GM21360 (cell line): ENCODE results near the gene RASGEF1B.
A peak's percentile ranks its signal among the peaks of the same experiment; 100 is the strongest.

Experiments used
- ATAC-seq: cut with Tn5 transposase; IDR thresholded peaks from one replicate; pipeline ENCODE4 v1.9.1; 2021; ENCODE audit warnings: mild to moderate bottlenecking, moderate library complexity; ENCODE audit not compliant: unreplicated experiment

Gene RASGEF1B

GRCh38 chr4:81471588-81472280 lies at the start of gene RASGEF1B:
TSS of gene RASGEF1B (minus strand) at chr4:81471907. CDS start at chr4:81459508, 12,399 bp downstream.
- ATAC-seq = peak; percentile 95

DNA sequence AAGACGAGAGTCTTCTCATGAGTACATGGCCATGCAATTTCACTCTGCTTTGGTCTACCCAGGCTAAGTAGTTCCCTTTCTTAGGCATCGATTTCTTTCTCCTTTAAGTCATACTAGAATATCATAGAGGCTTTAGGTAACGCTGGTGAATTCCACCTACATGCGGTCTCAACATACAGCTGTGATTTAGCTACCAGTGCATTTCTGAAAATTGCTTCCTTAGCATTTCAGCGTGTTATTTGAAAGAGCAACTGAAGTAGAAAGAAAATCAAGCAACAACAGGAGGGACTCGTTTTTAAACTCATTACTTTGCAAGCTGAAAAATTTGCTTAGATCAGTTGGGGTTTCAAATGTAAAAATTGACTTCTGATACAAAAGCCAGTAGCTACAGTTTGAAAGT lies 48.1 kb upstream of the RASGEF1B start:
- ATAC-seq = no peak

- no peak for ATAC-seq
Measured at GRCh38 chr4:81519427-81519773, 47.7 kb upstream of the RASGEF1B start.

GRCh38 chr4:81518762-81519426 lies 47.2 kb upstream of the RASGEF1B start:
- no peak for ATAC-seq

DNA sequence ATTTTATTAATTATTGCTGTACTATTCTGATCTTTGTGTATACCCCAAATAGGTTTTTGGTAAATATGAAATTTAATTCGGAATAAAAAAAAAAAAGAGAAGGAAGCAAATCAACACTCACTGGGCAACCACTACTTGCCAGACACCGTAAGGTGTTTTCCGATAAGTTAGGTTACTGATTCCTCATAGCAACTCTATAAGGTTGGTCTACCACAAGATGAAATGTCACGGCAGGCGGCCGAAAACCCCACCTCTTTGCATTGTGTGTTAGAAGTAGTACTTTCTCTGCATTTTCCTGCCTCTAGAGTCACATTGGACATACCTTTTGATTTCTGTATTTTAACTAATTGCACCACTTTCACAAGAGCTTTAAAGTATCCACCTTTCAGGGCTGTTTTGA lies 44.5 kb upstream of the RASGEF1B start:
- no peak for ATAC-seq

- ATAC-seq = no peak
Measured at GRCh38 chr4:81512757-81513501, 41.2 kb upstream of the RASGEF1B start.

- no peak for ATAC-seq
Measured at GRCh38 chr4:81512001-81512756, 40.5 kb upstream of the RASGEF1B start.

- ATAC-seq = no peak
Measured at GRCh38 chr4:81510643-81511178, 39.0 kb upstream of the RASGEF1B start.

DNA sequence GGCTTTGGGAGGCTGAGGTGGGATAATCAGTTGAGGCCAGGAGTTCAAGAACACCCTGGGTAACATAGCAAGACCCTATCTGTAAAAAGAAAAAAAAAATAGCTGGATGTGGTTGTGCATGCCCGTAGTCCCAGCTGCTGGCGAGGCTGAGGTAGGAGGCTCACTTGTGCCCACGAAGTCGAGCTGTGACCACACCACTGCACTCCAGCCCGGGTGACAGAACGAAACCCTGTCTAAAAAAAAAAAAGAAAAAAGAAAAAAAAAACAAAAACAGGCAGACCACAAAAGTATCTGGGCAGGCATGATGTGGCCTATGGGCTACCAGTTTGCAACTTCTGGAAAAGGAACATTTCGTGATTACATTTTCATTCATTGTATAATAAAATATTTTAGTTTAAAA lies 38.1 kb upstream of the RASGEF1B start:
- ATAC-seq = no peak

GRCh38 chr4:81509191-81509590 lies 37.5 kb upstream of the RASGEF1B start:
- no peak for ATAC-seq

- ATAC-seq = no peak
Measured at GRCh38 chr4:81508411-81509185, 36.9 kb upstream of the RASGEF1B start.

- no peak for ATAC-seq
Measured at GRCh38 chr4:81507530-81507929, 35.8 kb upstream of the RASGEF1B start.

- ATAC-seq = peak; percentile 40
Measured at GRCh38 chr4:81506731-81507130, 35.0 kb upstream of the RASGEF1B start.

GRCh38 chr4:81505726-81506125 lies 34.0 kb upstream of the RASGEF1B start:
- ATAC-seq = no peak

DNA sequence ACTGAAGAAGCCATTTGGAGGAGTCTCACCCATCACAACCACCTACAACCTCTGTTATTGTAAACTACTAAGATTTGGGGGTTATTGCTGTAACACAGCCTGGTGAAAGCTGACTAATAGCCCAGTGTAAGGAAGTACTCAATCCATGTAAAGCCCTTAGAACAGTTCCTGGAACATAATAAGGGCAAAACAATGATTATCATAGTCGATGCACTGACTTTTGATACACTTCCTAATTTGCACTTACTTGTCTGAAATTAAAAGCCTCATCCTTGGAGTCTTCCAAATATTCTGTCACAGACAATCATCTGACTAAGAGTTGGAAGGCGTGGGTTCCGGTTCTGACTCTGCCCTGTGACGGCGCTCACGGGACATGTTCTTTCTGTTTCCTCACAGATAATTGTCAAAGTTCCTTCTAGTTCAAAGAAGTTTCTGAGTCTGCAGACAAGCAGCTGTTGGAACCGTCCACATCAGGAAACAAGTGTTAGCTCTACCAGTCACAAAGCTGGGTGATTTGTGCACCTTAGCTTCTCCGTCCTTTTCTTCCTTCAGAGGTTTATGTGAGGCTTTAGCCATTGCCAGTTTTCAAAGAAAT lies 33.4 kb upstream of the RASGEF1B start:
- ATAC-seq = peak; percentile 61

DNA sequence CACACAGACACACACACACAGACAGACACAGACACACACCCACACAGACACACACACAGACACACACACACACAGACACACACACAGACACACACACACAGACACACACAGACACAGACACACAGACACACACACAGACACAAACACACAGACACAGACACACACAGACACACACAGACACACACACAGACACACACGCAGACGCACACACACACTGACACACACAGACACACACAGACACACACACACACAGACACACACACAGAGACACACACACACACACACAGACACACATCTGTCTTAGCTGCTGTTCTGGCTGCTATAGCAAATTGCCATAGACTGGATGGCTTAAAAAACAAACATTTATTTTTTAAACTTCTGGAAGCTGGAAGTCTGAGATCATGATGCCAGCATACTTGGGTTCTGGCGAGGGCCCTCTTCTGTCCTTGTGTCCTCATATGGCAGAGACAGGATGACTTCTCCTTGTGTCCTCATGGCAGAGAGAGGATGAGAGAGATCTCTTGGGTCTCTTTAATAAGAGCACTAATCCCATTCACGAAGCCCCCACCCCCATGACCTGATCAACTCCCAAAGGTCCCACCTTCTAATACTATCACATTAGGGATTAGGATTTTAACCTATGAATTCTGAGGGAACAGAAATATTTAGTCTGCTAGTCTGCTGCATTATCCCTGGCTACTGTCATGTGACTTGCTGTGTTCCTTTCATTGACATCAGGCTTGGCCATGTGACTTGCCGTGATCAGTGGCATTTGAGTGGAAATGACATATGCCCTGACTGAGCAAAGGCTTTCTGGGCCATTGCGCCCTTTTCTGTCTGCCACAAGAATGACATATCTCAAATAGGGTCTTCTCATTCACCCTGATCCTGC lies 32.7 kb upstream of the RASGEF1B start:
- ATAC-seq = peak; percentile 6

DNA sequence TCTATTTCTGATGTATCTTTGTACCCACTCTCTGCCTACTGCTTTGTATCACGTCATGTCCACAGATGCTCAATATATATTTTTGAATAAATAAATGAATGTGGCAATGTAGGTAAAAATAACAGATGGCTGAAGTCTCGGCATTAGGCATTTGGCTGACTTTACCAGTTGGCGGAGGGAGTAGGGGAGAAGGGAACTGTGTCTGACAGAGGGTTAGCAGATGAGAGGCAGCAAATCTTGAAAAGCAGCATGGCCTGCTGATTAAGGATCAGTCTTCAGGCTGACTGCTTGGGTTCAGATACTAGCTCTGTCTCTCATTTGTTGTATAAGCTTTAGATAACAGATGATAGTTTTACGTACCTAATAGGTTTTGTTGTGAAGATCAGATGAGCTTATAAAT lies 31.9 kb upstream of the RASGEF1B start:
- ATAC-seq = no peak

GRCh38 chr4:81502564-81502963 lies 30.9 kb upstream of the RASGEF1B start:
- ATAC-seq = no peak

GRCh38 chr4:81499840-81500239 lies 28.1 kb upstream of the RASGEF1B start:
- no peak for ATAC-seq
